ENCODE results near the gene PSMD7.
A peak's percentile ranks its signal among the peaks of the same experiment; 100 is the strongest.
"Not testable (repeated sequence)": the region's sequence is repeated elsewhere in the genome, so short reads cannot be mapped to it uniquely, and the experiment has no call there.

PSMD7 gene

GRCh38 chr16:74297145-74297665, 591 bp downstream of the PSMD7 start:
- DNase-seq (ENCODE audit: low read depth, low spot score) = peak; percentile 18

GRCh38 chr16:74298104-74298503, 1.5 kb downstream of the PSMD7 start:
- DNase-seq (ENCODE audit: low read depth, low spot score) = no peak

DNA sequence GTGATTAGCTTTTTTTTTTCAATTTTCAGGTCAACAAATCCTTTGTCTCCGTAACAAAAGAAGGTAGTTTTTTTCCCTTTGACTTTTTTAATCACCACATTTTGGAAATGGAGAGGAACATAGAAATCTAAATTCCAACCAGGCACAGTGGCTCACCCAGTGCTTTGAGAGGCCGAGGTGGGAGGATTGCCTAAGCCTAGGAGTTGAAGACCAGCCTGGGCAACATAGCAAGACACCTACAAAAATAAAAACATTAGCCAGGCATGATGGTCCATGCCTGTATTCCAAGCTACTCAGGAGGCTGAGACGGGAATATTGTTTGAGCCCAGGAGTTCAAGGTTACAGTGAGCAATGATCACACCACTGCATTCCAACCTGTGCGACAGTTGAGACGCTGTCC, 5.7 kb downstream of the PSMD7 start:
- DNase-seq (ENCODE audit: low read depth, low spot score) = no peak

GRCh38 chr16:74304164-74304834, 7.7 kb downstream of the PSMD7 start:
- no peak for DNase-seq (ENCODE audit: low read depth, low spot score)

- DNase-seq (ENCODE audit: low read depth, low spot score) = no peak
These were observed 8.2 kb downstream of the PSMD7 start for GRCh38 chr16:74304835-74305176.

GRCh38 chr16:74305281-74305680, 8.7 kb downstream of the PSMD7 start:
- DNase-seq (ENCODE audit: low read depth, low spot score) = no peak

DNA sequence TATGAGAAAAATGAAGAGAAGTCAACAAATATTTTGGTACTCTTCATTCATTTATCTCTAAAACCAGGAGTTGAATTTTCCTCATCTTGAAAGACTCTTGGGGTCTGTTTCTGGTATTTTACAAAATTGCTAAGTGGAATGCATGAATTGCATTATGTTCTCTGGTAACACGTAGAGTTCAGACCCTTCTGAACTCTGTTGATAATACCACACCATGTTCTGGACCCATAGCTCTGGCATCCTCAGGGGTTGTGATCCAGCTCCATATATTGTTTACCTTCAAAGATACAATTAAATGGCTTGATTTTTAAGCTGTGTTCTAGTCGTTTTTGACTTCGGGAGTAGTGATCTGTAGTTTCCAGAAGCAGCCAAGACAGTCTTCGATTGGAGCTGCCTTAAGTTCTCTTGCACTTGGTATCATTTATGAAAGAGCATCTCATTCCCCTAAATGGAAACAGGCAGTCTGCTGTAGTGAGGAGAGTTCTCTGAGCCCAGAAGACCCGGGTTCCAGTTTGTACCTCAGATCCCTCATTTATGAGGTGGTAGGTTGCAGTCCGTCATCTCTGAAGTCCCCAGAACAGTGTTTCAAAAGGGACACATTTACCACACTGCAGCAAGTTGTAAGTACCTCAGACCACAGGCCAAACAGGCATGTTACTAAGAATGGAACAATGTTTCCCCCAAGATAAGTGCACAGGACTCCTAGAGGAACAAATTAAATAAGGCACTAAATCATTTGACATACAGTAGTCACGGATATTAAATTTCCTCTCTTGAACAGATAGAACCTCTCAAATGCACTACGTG, 9.6 kb downstream of the PSMD7 start:
- DNase-seq (ENCODE audit: low read depth, low spot score) = no peak

GRCh38 chr16:74307383-74307782, 10.8 kb downstream of the PSMD7 start:
- no peak for DNase-seq (ENCODE audit: low read depth, low spot score)

DNA sequence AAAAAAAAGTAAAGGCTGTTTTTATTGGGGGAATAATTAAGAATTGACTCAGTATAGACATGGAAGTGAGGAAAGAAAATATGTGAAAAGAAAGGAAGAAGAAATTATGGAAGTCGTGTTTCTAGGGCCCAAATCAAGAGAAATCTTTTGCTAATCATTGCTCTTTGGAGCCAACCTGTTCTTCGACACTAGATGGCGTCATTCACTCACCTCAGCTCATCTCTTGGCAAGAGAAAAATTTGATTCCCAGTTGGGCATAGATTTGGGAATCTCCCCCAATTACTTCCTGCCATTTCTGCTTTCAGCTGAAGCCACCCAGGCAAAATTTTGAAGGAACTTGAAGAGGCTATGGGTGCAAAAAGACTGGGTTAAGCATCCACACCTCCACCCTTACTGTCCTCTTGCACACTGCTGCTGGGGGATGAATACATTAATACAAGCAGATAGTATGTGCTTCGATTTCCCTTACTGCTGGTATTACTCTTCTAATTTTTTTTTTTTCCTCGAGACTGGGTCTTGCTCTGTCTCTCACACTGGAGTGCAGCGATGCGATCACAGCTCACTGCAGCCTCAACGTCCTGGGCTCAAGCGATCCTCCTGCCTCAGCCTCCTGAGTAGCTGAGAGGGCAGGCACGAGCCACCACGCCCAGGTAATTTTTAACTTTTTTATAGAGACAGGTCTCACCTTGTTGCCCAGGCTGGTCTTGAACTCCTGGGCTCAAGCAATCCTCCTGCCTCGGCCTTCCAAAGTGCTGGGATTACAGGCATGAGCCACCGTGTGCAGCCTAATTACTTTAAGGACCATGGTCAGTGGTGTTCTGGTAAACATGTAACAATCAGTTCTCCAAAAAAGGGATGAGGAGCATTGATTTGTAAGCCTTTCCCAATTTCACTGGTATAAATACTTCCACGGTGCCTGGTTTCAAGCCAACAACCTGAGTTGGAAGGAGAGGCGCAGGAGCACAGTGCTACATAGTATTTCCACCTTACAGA, 13.5 kb downstream of the PSMD7 start:
- DNase-seq (ENCODE audit: low read depth, low spot score) = peak; percentile 46

- no peak for DNase-seq (ENCODE audit: low read depth, low spot score)
These were observed 18.4 kb downstream of the PSMD7 start for GRCh38 chr16:74315059-74315458.

DNA sequence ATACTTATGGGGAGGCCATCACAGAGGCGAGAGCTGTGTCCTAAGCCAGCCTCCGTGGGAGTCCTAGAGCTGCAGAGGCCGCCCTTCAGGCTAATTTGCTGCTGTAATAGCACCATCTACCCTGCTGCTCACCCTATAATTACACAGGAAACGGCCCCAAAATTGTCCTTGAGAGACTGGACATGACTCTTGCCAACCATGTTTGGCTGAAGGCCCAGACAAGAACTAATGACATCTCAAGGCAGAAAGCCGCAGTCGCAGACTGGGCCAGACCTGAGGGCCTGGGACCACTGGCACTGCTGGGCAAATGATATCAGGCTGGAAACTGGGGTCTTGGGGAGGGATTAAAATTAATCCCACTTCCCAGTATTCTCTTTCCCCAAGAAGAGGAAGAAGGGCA, 24.1 kb downstream of the PSMD7 start:
- DNase-seq (ENCODE audit: low read depth, low spot score) = no peak

DNA sequence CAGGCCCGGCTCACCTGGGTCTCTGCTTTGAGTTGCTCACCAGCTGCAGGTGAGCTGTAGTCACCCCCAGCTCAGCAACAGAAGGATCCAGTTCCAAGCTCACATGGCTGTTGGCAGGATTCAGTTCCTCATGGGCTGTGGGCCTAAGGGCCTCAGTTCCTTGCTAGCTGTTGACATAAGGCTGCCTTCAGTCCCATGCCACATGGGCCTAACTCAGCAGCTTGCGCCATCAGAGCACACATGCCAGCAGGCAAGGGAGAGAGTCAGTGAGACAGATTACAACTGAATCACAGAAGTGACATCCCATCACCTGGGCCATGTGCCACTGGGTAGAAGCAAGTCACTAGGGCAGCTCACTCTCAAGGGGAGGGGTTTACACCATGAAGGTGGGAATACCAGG, 24.7 kb downstream of the PSMD7 start:
- DNase-seq (ENCODE audit: low read depth, low spot score) = no peak

DNA sequence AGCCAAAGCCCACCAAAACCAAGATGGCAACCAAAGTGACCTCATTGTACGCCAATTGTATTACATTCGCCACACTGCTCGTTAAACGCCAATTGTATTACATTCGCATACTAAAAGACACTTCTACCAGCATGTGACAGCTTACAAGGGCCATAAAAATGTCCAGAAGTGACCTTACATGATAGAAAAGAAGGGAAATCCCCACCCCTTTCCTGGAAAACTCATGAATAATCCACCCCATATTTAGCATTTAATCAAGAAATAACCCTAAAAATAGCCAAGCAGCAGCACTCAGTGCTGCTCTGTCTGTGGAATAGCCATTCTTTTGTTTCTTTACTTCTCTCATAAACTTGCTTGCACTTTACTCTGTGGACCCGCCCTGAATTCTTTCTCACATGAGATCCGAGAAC, 25.7 kb downstream of the PSMD7 start:
- no peak for DNase-seq (ENCODE audit: low read depth, low spot score)

DNA sequence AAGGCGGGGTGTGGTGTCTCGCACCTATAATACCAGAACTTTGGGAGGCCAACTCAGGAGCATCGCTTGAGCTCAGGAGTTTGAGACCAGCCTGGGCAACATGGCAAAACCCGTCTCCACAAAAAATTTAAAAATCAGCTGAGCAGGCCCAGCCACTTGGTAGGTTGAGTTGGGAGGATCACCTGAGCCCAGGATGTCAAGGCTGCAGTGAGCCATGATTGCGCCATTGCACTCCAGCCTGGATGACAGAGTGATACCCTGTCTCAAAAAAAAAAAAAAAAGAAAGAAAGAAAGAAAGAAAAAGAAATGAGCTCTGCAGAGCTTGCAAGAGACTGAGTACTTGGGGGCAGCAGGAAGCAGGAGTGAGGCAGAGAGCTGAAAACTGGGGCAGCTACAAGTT, 28.2 kb downstream of the PSMD7 start:
- DNase-seq (ENCODE audit: low read depth, low spot score) = not testable (repeated sequence)

- DNase-seq (ENCODE audit: low read depth, low spot score) = no peak
These were observed 29.0 kb downstream of the PSMD7 start for GRCh38 chr16:74325641-74326040.

DNA sequence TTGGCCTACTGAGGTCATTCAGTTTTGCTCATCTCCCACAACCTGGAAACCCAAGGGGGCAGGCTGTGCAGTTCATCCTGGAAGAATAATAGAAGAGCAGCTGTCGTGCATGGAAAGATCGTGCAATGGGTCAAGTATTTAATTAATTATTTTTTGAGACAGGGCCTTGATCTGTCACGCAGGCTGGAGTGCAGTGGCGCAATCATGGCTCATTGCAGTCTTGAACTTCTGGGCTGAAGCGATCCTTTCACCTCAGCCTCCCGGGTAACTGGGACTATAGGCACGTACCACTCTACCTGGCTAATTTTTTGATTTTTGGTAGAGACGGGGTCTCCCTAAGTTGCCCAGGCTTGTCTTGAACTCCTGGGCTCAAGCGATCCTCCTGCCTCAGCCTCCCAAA, 31.7 kb downstream of the PSMD7 start:
- not testable (repeated sequence) for DNase-seq (ENCODE audit: low read depth, low spot score)

- not testable (repeated sequence) for DNase-seq (ENCODE audit: low read depth, low spot score)
These were observed 35.9 kb downstream of the PSMD7 start for GRCh38 chr16:74332469-74332868.

DNA sequence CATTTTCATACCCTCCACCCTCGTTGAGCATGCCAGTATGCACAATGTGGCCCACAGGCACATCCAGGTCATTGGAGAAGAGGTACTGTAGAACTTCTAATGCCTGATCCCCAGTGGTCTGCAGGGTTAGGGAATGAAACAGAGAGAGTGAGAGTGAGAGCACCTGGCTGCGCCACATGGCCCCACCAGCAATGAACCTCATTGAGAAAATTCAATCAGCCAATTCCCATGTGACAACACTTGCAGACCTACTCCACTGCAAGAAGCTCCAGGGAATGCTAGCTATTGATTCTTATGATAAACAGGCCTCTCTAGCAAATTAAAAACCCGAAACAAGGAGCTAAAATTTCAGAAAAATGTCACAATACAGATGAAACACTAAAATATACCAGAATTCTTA, 40.9 kb downstream of the PSMD7 start:
- DNase-seq (ENCODE audit: low read depth, low spot score) = not testable (repeated sequence)

DNA sequence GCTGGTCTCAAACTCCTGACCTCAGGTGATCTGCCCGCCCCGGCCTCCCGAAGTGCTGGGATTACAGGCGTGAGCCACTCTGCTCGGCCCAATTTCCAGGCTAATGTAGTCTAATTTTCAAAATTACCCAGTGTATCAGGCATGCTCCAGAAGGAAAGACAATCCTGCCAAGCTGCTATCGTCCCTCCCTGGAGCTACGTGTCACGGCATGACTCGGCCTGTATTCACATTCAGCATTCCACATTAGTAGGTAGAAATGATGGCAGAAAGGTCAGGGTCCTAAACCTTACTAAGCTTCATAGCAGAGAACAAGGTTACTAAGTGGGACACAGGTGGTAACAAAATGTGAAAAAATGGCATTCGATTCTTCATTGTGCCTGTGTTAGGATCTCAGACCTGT, 42.6 kb downstream of the PSMD7 start:
- not testable (repeated sequence) for DNase-seq (ENCODE audit: low read depth, low spot score)

DNA sequence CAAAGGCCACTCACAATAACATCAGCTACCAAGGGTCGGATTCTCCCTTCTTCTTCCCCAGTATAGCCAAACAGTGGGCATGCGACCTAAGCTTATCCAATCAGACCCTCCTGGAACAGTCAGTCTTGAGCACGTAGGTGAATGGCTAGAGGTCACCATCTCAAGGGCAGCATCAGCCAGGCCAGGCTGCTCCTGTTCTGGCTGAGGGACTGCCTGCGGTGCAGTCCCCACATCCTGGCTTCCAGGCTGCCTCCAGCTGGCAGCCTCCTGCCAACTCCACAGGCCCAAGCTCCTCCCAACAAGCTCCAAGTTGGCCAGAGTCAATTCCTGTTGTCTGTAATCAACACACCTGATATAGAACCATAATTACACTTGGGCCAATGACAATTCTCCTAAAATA, 56.4 kb downstream of the PSMD7 start:
- not testable (repeated sequence) for DNase-seq (ENCODE audit: low read depth, low spot score)
